ENCODE measurements around the gene SLC24A4.

The SLC24A4 gene

GRCh38 chr14:92546347-92547053 lies 223.5 kb downstream of the SLC24A4 start:
- peak; percentile 5 for DNase-seq (ENCODE audit: low spot score)

- DNase-seq (ENCODE audit: low spot score), result no peak
These were observed 226.3 kb downstream of the SLC24A4 start for GRCh38 chr14:92549105-92549858.

GRCh38 chr14:92549859-92550230 lies 226.9 kb downstream of the SLC24A4 start:
- DNase-seq (ENCODE audit: low spot score), result no peak
